Mesendoderm (in vitro differentiated cells): Measurements from ENCODE around the gene SCLT1.

Source experiments
- DNase-seq: peaks from one replicate; pipeline ENCODE4 v3.0.0; 2013
- H2AK5ac ChIP-seq: 2 replicates; pipeline ENCODE4 v1.6.1; 2013; ENCODE audit warnings: low read length, inconsistent platforms
- H2BK120ac ChIP-seq: 2 replicates; pipeline ENCODE4 v1.6.1; 2013; ENCODE audit warnings: low read depth, mild to moderate bottlenecking, low read length, moderate library complexity, mixed read lengths
- H2BK15ac ChIP-seq: replicated peaks from 2 replicates; pipeline ENCODE4 v1.6.1; 2013; ENCODE audit warnings: low read depth, mild to moderate bottlenecking, moderate library complexity
- H2BK5ac ChIP-seq: 2 replicates; pipeline ENCODE4 v1.6.1; 2013; ENCODE audit warnings: low read length, inconsistent platforms
- H3K18ac ChIP-seq: 2 replicates; pipeline ENCODE4 v1.6.1; 2013; ENCODE audit warnings: mild to moderate bottlenecking, low read length, mixed read lengths
- H3K23ac ChIP-seq: one replicate; pipeline ENCODE4 v1.6.1; 2013; ENCODE audit warnings: low read length
- H3K27ac ChIP-seq: 2 replicates; pipeline ENCODE4 v1.5.1; 2013; ENCODE audit warnings: low read depth, mild to moderate bottlenecking, inconsistent platforms, low read length, moderate library complexity
- H3K27me3 ChIP-seq: 2 replicates; pipeline ENCODE4 v1.6.1; 2013; ENCODE audit warnings: low read length, control low read depth, mild to moderate bottlenecking, inconsistent platforms; ENCODE audit not compliant: insufficient read depth, poor library complexity
- H3K36me3 ChIP-seq: 2 replicates; pipeline ENCODE4 v1.6.1; 2013; ENCODE audit warnings: low read length, inconsistent platforms; ENCODE audit not compliant: control insufficient read depth, insufficient read depth
- H3K4ac ChIP-seq: one replicate; pipeline ENCODE4 v1.6.1; 2013; ENCODE audit warnings: low read depth, mild to moderate bottlenecking, low read length, moderate library complexity
- H3K4me1 ChIP-seq: 2 replicates; pipeline ENCODE4 v1.6.1; 2013; ENCODE audit warnings: low read depth, low read length, inconsistent platforms; ENCODE audit not compliant: control insufficient read depth
- H3K4me2 ChIP-seq: 2 replicates; pipeline ENCODE4 v1.6.1; 2013; ENCODE audit warnings: low read length
- H3K4me3 ChIP-seq: 2 replicates; pipeline ENCODE4 v1.5.1; 2013; ENCODE audit warnings: mild to moderate bottlenecking, low read length
- H3K56ac ChIP-seq: one replicate; pipeline ENCODE4 v1.6.1; 2013; ENCODE audit warnings: low read length
- H3K79me1 ChIP-seq: 2 replicates; pipeline ENCODE4 v1.6.1; 2013; ENCODE audit warnings: low read length, inconsistent platforms
- H3K79me2 ChIP-seq: 2 replicates; pipeline ENCODE4 v1.6.1; 2013; ENCODE audit warnings: mild to moderate bottlenecking, low read length; ENCODE audit not compliant: control insufficient read depth, insufficient read depth
- H3K9ac ChIP-seq: 2 replicates; pipeline ENCODE4 v1.6.1; 2013; ENCODE audit warnings: low read length, inconsistent platforms
- H4K5ac ChIP-seq: one replicate; pipeline ENCODE4 v1.6.1; 2013; ENCODE audit warnings: low read length
- H4K8ac ChIP-seq: one replicate; pipeline ENCODE4 v1.6.1; 2013; ENCODE audit warnings: low read depth, mild to moderate bottlenecking, control low read depth, low read length, moderate library complexity
- WGBS: extraction: QIAGEN DNeasy Blood & Tissue Kit; methylation state at CpG from one replicate; pipeline ENCODE4 v1.1.7; 2013; ENCODE audit warnings: low lambda C conversion rate, missing lambda C conversion rate; ENCODE audit not compliant: insufficient coverage; ENCODE audit errors: extremely low coverage; 5-methylcytosine and 5-hydroxymethylcytosine counted together

The SCLT1 gene

GRCh38 chr4:128986019-128986418 lies 107.3 kb downstream of the SCLT1 start:
- Histone ChIP-seq H4K8ac (no peak overlapping the region), H2BK120ac (no peak overlapping the region), H3K4ac (no peak overlapping the region), H3K79me2 (no peaks in the 10 kb centered on the region), H3K9ac (no peak overlapping the region), H2BK5ac (no peak overlapping the region), H3K56ac (no peak overlapping the region), H3K18ac (no peak overlapping the region), H4K5ac (no peak overlapping the region), H3K4me1 (no peaks in the 10 kb centered on the region), H3K4me3 (no peak overlapping the region), H2BK15ac (no peak overlapping the region), H3K27me3 (no peaks in the 10 kb centered on the region), H3K23ac (no peak overlapping the region), H3K4me2 (no peak overlapping the region), H3K27ac (no peak overlapping the region), H3K36me3 (no peaks in the 10 kb centered on the region), H3K79me1 (no peaks in the 10 kb centered on the region), H2AK5ac (no peak overlapping the region)
- no CpG with 5 or more reads among the region's 2 CpGs for WGBS
- no peak for DNase-seq

GRCh38 chr4:128983771-128984485 lies 109.4 kb downstream of the SCLT1 start:
- H3K4me3 ChIP-seq: no peak overlapping the region
- no peak overlapping the region for H4K5ac ChIP-seq
- no CpG with 5 or more reads among the region's 2 CpGs for WGBS
- no peak overlapping the region for H4K8ac ChIP-seq
- H3K79me1 ChIP-seq: no peaks in the 10 kb centered on the region
- no peak overlapping the region for H3K4ac ChIP-seq
- H3K4me1 ChIP-seq: no peaks in the 10 kb centered on the region
- H3K27me3 ChIP-seq: no peaks in the 10 kb centered on the region
- no peak overlapping the region for H3K4me2 ChIP-seq
- no peaks in the 10 kb centered on the region for H3K36me3 ChIP-seq
- no peak overlapping the region for H3K9ac ChIP-seq
- H3K79me2 ChIP-seq: no peaks in the 10 kb centered on the region
- H2AK5ac ChIP-seq: no peak overlapping the region
- no peak for DNase-seq
- no peak overlapping the region for H3K27ac ChIP-seq
- H2BK15ac ChIP-seq: no peak overlapping the region
- no peak overlapping the region for H2BK120ac ChIP-seq
- no peak overlapping the region for H2BK5ac ChIP-seq
- H3K23ac ChIP-seq: no peak overlapping the region
- H3K18ac ChIP-seq: no peak overlapping the region
- H3K56ac ChIP-seq: no peak overlapping the region

- H3K36me3 ChIP-seq: no peaks in the 10 kb centered on the region
- H3K18ac ChIP-seq: no peak overlapping the region
- H3K79me1 ChIP-seq: no peaks in the 10 kb centered on the region
- H4K5ac ChIP-seq: no peak overlapping the region
- no peak overlapping the region for H3K4me3 ChIP-seq
- no peak overlapping the region for H2AK5ac ChIP-seq
- no peak overlapping the region for H2BK5ac ChIP-seq
- H3K23ac ChIP-seq: no peak overlapping the region
- DNase-seq: no peak
- no peak overlapping the region for H2BK15ac ChIP-seq
- H3K27me3 ChIP-seq: no peaks in the 10 kb centered on the region
- no peak overlapping the region for H3K4me2 ChIP-seq
- H2BK120ac ChIP-seq: no peak overlapping the region
- no peak overlapping the region for H3K56ac ChIP-seq
- no peaks in the 10 kb centered on the region for H3K79me2 ChIP-seq
- H3K27ac ChIP-seq: no peak overlapping the region
- H4K8ac ChIP-seq: no peak overlapping the region
- H3K9ac ChIP-seq: no peak overlapping the region
- no peak overlapping the region for H3K4ac ChIP-seq
- no CpG with 5 or more reads among the region's 6 CpGs for WGBS
- no peaks in the 10 kb centered on the region for H3K4me1 ChIP-seq
These were observed 112.0 kb downstream of the SCLT1 start for GRCh38 chr4:128981377-128981776.

GRCh38 chr4:128980816-128981326 lies 112.5 kb downstream of the SCLT1 start:
- H3K27me3 ChIP-seq: no peaks in the 10 kb centered on the region
- H3K4me1 ChIP-seq: no peaks in the 10 kb centered on the region
- no peak overlapping the region for H3K18ac ChIP-seq
- H4K5ac ChIP-seq: no peak overlapping the region
- H3K23ac ChIP-seq: no peak overlapping the region
- H3K79me2 ChIP-seq: no peaks in the 10 kb centered on the region
- H3K79me1 ChIP-seq: no peaks in the 10 kb centered on the region
- H3K36me3 ChIP-seq: no peaks in the 10 kb centered on the region
- no peak overlapping the region for H3K27ac ChIP-seq
- no peak overlapping the region for H3K4me2 ChIP-seq
- H2BK5ac ChIP-seq: no peak overlapping the region
- H2BK120ac ChIP-seq: no peak overlapping the region
- H2BK15ac ChIP-seq: no peak overlapping the region
- no peak overlapping the region for H3K9ac ChIP-seq
- no peak overlapping the region for H3K4me3 ChIP-seq
- no peak overlapping the region for H2AK5ac ChIP-seq
- no peak overlapping the region for H4K8ac ChIP-seq
- no peak overlapping the region for H3K56ac ChIP-seq
- no CpG with 5 or more reads among the region's 1 CpG for WGBS
- no peak overlapping the region for H3K4ac ChIP-seq
- DNase-seq: no peak

DNA sequence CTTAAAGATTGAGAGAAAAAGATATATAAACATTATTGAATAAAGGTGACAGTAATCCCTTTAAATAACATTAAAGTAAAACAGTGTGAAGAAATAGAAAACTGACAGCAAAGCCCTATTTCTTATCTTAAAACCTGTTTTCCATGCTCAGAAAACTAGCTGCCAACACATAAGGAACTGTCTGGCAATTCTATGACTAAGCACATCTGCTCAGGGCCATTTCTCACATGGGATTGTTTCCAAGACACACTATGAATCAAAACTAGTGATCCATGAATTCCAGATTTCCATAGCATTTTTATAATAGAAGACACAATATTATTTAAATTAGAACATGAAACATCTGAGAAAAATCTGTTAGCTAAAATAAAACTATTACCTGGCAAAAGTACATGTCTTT lies 113.4 kb downstream of the SCLT1 start:
- Histone ChIP-seq H3K4ac (no peak overlapping the region), H3K4me2 (no peak overlapping the region), H3K27ac (no peak overlapping the region), H3K36me3 (no peaks in the 10 kb centered on the region), H3K56ac (no peak overlapping the region), H2AK5ac (no peak overlapping the region), H3K27me3 (no peaks in the 10 kb centered on the region), H3K18ac (no peak overlapping the region), H3K79me1 (no peaks in the 10 kb centered on the region), H3K79me2 (no peaks in the 10 kb centered on the region), H4K8ac (no peak overlapping the region), H3K4me3 (no peak overlapping the region), H2BK5ac (no peak overlapping the region), H4K5ac (no peak overlapping the region), H3K9ac (no peak overlapping the region), H2BK15ac (no peak overlapping the region), H3K23ac (no peak overlapping the region), H2BK120ac (no peak overlapping the region), H3K4me1 (no peaks in the 10 kb centered on the region)
- no peak for DNase-seq

GRCh38 chr4:128978985-128979384 lies 114.4 kb downstream of the SCLT1 start:
- Histone ChIP-seq H3K4me3 (no peak overlapping the region), H3K79me1 (no peaks in the 10 kb centered on the region), H3K27me3 (no peaks in the 10 kb centered on the region), H3K23ac (no peak overlapping the region), H4K5ac (no peak overlapping the region), H3K18ac (no peak overlapping the region), H3K27ac (no peak overlapping the region), H2BK120ac (no peak overlapping the region), H3K36me3 (no peaks in the 10 kb centered on the region), H3K4me1 (no peaks in the 10 kb centered on the region), H3K4me2 (no peak overlapping the region), H3K9ac (no peak overlapping the region), H2BK15ac (no peak overlapping the region), H2AK5ac (no peak overlapping the region), H3K79me2 (no peaks in the 10 kb centered on the region), H3K4ac (no peak overlapping the region), H2BK5ac (no peak overlapping the region), H4K8ac (no peak overlapping the region), H3K56ac (no peak overlapping the region)
- WGBS: no CpG with 5 or more reads among the region's 1 CpG
- no peak for DNase-seq
